Amniotic stem cell (primary cell): ENCODE data around the gene MXD4.
"Not testable (repeated sequence)": the region's sequence is repeated elsewhere in the genome, so short reads cannot be mapped to it uniquely, and the experiment has no call there.

Source experiments
- DNase-seq: peaks from one replicate; lab custom pipeline; 2025; lab: John Stamatoyannopoulos, UW

The MXD4 gene

DNA sequence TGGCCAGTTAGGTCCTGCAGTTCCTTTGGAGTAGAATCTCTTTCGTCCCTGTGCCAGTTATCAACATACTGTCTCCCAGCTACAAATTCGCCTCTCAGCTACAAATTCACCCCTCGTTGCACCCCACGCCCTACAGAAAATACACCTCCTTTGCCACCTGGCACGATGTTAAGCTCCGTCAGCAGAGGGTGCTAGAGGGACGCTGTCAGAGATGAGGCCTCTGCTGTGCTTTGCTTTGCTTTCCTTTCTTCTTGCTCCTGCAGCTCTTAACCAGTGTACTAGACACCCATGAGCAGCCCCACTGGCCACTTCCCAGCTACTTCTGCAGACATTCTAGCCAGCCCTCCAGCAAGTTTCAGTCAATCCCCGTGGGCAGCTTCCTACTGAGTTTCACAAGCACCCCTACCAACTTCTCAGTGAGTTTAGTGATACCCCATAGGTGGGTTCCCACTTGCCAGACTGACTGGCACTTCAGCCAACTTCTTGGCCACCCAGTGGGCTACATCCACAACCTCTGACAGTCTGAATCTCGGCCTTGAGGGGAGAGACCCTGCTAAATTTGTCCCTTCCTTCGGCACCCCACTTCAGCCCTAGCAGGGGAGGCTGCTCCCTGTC is 41.8 kb downstream of the MXD4 start:
- DNase-seq = peak; percentile 49

DNA sequence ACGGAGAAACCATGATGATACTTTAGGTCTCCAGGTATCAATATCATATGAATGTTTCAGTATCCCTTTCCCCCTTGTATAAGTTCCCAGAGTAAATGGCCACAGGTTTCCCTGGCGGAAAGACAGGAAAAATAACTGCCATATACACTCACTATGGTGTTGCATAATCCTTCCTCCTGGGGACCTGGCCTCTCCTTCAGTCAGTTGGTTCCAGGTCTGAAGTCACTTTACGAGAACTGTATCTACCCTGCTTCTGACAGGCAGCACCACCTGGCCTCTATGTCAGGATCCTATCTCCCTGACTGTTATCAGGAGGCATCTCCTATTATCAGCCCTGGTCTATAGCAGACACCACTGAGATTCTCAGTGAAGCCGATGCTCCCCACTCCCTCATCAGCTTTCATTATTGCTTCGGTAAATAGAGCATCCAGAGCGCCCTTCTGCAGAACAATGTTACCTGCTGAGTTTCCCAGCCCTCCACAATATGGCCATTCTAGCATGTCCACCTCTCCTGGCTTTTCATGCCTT is 42.6 kb downstream of the MXD4 start:
- DNase-seq = no peak

DNA sequence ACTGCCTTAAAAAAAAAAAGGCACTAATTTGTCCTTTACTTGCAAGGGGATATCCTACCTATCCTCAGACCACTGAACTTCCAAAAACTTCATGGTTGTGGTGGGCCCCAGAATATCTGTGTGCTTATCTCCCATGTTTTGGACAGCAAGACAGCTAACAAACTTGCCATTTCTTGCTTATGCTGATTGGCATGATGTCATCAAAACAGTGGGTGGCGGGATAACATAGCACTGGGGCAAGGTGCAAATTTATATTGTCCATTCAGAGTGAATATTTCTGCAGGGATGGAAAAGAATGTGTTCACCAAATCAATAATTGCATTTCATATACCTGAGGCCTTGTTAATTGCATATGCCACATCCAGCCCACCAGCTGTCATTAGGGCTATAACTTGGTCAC is 43.5 kb downstream of the MXD4 start:
- no peak for DNase-seq

GRCh38 chr4:2217726-2218125 is 44.2 kb downstream of the MXD4 start:
- DNase-seq = no peak

GRCh38 chr4:2212831-2213230 is 49.1 kb downstream of the MXD4 start:
- no peak for DNase-seq

GRCh38 chr4:2202789-2203188 is 59.1 kb downstream of the MXD4 start:
- DNase-seq = not testable (repeated sequence)
